Activated CD8-positive, alpha-beta memory T cell treated with anti-CD3 and anti-CD28 coated beads, Interleukin-2, amount 10 ng/mL, durations not matched to agents 7 days and 5 days (primary cell): ENCODE measurements around the gene ASAP2. TPM values are rescaled to one million over a fixed set of nuclear protein-coding genes. Genes with fewer than 3 reads are reported as not detected.

Experiments used
- ATAC-seq: fragments of 150-1000 bp; cut with Tn5 transposase; one replicate; pipeline ENCODE4 v1.10.0; 2021; ENCODE audit warnings: moderate library complexity
- CTCF ChIA-PET: fragments of 350-600 bp; sonication (Branson Sonifier 250); formaldehyde crosslinking; loops from one replicate; lab custom pipeline; 2021; ENCODE audit warnings: antibody characterized with exemption; lab: Charles Lee
- DNase-seq: peaks from one replicate; pipeline ENCODE4 v3.0.0-alpha.2; 2020
- H3K27ac Mint-ChIP-seq: one replicate; pipeline ENCODE4 v1.8.0; 2021; ENCODE audit warnings: mild to moderate bottlenecking, mixed read lengths
- H3K27me3 Mint-ChIP-seq: one replicate; pipeline ENCODE4 v1.8.0; 2021; ENCODE audit warnings: mixed read lengths
- H3K36me3 Mint-ChIP-seq: one replicate; pipeline ENCODE4 v1.8.0; 2021; ENCODE audit warnings: mild to moderate bottlenecking, mixed read lengths
- H3K4me1 Mint-ChIP-seq: one replicate; pipeline ENCODE4 v1.8.0; 2021; ENCODE audit warnings: mixed read lengths
- H3K4me3 Mint-ChIP-seq: one replicate; pipeline ENCODE4 v1.8.0; 2021; ENCODE audit warnings: mild to moderate bottlenecking, moderate library complexity, mixed read lengths
- H3K9me3 Mint-ChIP-seq: one replicate; pipeline ENCODE4 v1.8.0; 2022; ENCODE audit warnings: low read depth, mixed read lengths
- total RNA-seq, 2 experiments: library from RNA; stranded (reverse); gene quantifications; one replicate each; pipeline ENCODE4 v1.2.3, GENCODE V29; 2021

Gene ASAP2
- total RNA-seq, 2 experiments from 2014 or later = 0.33 to 0.44 TPM

DNA sequence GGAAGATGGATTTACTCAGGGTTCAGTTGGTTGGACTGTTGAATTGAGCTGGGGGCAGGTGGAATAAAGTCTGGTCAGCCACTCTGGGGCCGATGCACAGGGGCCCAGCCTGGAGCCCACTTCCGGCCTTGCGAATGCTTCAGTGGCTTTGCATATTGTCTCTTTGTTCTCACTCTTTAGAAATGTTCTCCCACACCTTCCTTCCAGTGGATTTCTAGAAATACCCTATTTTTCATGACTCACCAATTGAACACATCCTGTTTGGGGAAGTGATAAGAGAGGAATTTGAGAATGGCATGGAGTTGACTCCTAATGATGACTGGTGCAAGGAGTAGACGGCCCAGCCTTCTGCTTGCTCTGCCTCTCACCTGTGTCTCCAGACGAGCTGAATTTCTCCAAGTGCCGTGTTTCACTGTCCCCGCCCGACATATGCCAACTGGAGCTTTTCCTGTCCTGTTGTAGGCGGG is 28.1 kb downstream of the ASAP2 start:
- DNase-seq = no peak
- Mint-ChIP-seq H3K4me1 (peaks cover 7% of the 10 kb centered on the region), H3K27me3 (peaks cover 42% of the 10 kb centered on the region), H3K4me3 (no peak overlapping the region), H3K36me3 (no peaks in the 10 kb centered on the region), H3K27ac (no peak overlapping the region), H3K9me3 (no peaks in the 10 kb centered on the region)
- no peak for ATAC-seq
- CTCF ChIA-PET = no interaction called here

DNA sequence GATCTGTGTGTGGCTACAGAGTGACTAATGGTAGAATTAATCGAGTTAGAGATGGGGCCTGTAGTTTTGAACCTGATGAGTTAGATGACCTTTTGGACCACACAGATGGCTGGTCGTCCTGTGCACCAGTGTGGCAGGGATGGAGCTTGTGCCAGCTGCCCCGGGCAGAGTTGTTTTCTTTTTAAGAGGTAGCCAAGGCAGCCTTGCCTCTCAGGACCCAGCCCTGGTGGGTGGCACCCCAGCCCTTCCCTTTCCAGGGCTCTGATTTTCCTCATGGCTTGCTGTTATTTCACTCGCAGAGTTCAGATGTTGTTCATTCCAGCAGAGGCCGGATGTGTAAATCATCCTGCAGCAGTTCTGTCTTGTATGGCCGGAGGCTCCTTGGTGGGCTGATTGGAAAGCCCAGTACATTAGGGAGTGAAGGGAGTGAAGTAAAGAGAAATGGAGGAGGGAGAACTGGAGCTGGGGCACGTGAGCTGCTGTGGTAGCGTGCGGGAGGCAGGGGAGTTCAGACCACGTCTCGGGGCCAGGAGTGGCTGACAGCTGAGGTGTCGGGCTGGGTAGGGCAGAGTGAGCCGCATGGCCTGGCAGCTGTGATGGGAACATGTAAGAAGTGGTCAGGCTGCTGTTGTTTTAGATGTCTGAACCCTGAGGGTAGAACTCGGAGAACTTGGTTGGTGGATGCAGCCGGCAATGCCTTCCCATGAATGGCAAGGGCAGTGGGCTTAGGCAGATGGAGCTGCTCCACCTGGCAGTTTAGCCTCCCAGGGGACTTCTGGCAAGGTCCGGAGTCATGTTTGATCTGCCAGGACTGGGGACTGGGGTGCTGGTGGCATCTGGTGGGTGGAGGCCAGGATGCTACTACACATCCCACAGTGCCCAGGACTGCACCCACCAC is 28.8 kb downstream of the ASAP2 start:
- Mint-ChIP-seq H3K27me3 (peaks cover 39% of the 10 kb centered on the region), H3K9me3 (no peaks in the 10 kb centered on the region), H3K4me1 (peaks cover 7% of the 10 kb centered on the region), H3K4me3 (no peak overlapping the region), H3K27ac (no peak overlapping the region), H3K36me3 (no peaks in the 10 kb centered on the region)
- CTCF ChIA-PET = no interaction called here
- DNase-seq (no peak), ATAC-seq (no peak)

DNA sequence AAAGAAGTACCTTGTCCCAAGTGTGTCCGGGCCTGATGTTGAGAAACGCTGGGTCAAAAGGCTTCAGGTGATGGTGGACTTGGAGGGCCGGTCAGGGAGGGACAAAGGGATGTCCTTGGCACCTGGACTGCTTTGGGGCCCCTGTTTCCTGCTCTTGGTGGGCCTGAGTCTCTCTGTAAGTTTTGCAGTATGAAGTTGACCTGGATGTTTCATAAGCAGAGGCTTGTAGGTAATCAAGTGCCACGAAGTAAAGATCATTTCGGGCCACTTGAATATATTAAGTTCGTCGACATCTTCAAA is 29.4 kb downstream of the ASAP2 start:
- H3K27ac Mint-ChIP-seq = no peak overlapping the region
- H3K4me1 Mint-ChIP-seq = peaks cover 7% of the 10 kb centered on the region
- no peak overlapping the region for H3K4me3 Mint-ChIP-seq
- CTCF ChIA-PET = no interaction called here
- no peaks in the 10 kb centered on the region for H3K36me3 Mint-ChIP-seq
- no peaks in the 10 kb centered on the region for H3K9me3 Mint-ChIP-seq
- peaks cover 38% of the 10 kb centered on the region for H3K27me3 Mint-ChIP-seq
- ATAC-seq = no peak
- no peak for DNase-seq

DNA sequence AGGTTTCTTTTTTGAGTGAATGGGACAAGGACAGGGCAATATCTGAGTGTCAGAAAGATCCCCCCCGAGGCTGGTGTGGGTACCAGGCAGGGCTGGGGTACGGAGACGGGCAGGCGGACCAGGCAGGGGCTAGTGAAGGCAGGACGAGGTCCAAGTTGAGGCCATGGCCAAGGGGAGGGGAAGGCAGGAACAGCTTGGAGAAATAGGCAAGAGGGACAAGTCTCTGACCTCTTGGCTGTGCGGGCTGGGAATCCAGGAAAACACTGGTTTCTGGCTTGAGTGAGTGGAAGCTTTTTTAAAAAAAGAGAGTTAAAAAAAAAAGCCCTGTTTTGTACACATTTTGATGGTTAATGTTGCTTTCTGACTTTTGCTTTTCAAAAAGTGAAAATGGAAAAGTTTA is 30.3 kb downstream of the ASAP2 start:
- Mint-ChIP-seq H3K4me3 (no peak overlapping the region), H3K9me3 (no peaks in the 10 kb centered on the region), H3K36me3 (no peaks in the 10 kb centered on the region), H3K27ac (no peak overlapping the region), H3K27me3 (peaks cover 34% of the 10 kb centered on the region), H3K4me1 (peaks cover 4% of the 10 kb centered on the region)
- DNase-seq = no peak
- ATAC-seq = no peak
- CTCF ChIA-PET = no interaction called here

DNA sequence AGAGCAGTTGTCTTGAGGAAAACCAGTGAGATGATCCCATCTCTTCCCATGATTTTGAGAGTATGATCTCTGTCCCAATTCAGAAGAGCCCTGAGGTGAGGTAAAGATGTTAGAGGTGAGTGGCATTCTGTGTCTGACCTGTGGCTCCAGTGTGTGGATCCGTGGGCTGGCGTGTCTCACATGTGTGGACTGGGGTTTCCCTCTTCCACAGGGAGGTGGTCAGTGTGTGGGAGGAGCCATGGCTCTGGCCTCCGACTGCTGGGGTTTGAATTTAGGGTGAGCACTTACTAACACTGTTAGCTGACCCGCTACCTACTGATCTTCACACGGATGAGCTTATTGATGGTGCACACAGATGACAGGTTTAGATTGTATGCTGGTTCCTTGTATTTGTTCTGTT is 31.2 kb downstream of the ASAP2 start:
- Mint-ChIP-seq H3K27me3 (peaks cover 25% of the 10 kb centered on the region), H3K36me3 (no peaks in the 10 kb centered on the region), H3K4me1 (peaks cover 3% of the 10 kb centered on the region), H3K4me3 (no peak overlapping the region), H3K27ac (no peak overlapping the region), H3K9me3 (no peaks in the 10 kb centered on the region)
- ATAC-seq (no peak), DNase-seq (no peak)
- CTCF ChIA-PET = no interaction called here

DNA sequence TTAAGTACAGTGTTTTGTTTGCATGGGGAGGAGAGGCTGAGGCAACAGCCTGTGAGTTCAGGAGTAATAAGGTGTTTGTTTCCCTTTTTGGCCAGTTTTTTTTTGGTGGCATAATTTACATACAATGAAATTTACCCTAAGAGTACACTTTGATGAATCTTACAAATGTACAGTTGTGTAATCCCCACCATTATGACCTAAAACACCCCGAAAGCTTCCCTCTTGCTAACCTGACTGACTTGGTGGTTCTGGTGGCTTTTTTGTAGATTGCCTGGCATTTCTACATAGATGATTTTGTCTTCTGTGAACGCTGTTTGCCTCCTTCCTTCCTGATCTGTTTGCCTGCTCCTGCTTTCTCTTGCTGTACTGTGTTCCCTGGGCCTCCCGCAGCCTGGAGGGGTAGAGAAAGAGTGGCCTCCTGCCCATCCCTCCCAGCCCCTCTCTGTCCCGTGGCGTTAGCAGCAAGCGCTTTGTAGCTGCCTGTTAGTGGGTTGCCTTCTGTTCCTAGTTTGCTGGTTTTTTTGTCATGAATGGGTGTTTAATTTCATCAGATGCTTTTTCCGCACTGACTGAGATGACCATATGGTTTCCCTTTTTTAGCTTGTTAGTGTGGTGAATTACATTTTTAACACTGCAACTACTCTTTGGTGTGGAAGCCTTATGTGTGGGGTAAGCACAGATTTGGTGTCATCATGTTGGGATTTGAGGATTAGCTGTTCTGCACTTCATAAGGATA is 32.1 kb downstream of the ASAP2 start:
- Mint-ChIP-seq H3K4me3 (no peak overlapping the region), H3K9me3 (no peaks in the 10 kb centered on the region), H3K27ac (no peak overlapping the region), H3K36me3 (no peaks in the 10 kb centered on the region), H3K4me1 (no peaks in the 10 kb centered on the region), H3K27me3 (peaks cover 21% of the 10 kb centered on the region)
- ATAC-seq (no peak), DNase-seq (no peak)
- CTCF ChIA-PET = interaction anchor here (0.6 to 1.4 kb wide), 2 partner anchors 33 to 47 kb away, joined by 3 to 4 read pairs; no protein-coding TSS in a partner anchor

DNA sequence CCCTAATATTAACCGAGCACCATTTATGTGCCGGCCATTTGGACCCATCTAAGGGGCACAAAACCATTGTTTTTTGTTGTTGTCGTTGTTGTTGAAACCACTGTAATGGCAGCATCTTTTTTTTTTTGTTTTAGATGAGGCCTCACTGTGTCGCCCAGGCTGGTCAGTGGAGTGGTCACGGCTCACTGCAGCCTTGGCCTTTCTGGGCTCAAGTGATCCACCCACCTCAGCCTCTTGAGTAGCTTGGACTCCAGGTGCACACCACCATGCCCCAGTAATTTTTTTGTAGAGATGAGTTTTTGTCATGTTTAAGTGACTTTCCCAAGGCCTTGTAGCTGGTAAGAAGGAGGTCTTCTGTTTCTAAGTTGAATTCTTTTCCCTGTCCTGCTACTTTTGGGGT is 33.0 kb downstream of the ASAP2 start:
- Mint-ChIP-seq H3K4me3 (no peak overlapping the region), H3K9me3 (no peaks in the 10 kb centered on the region), H3K36me3 (no peaks in the 10 kb centered on the region), H3K27me3 (peaks cover 15% of the 10 kb centered on the region), H3K27ac (no peak overlapping the region), H3K4me1 (peaks cover 4% of the 10 kb centered on the region)
- no peak for DNase-seq
- ATAC-seq = no peak
- CTCF ChIA-PET = interaction anchor here (0.6 to 1.4 kb wide), 2 partner anchors 34 to 48 kb away, joined by 3 to 4 read pairs; no protein-coding TSS in a partner anchor

DNA sequence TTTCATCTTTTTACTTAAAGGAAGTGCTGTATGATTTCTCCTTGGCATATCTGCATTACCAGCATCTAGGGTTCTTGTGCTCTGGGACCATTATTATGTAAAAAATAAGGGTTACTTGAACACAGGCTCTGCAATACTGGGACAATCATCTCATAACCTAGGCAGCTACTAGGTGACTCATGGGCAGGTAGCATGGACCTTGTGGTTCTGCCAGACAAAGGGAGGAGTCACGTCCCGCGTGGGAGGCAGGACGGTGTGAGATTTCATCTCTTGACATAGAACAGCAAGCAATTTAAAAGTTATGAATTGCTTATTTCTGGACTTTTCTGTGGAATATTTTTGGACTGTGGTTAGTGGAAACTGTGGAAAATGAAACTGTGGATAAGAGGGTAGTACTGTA is 34.1 kb downstream of the ASAP2 start:
- H3K4me3 Mint-ChIP-seq = no peak overlapping the region
- peaks cover 15% of the 10 kb centered on the region for H3K27me3 Mint-ChIP-seq
- ATAC-seq (no peak), DNase-seq (no peak)
- H3K27ac Mint-ChIP-seq = no peak overlapping the region
- H3K36me3 Mint-ChIP-seq = no peaks in the 10 kb centered on the region
- CTCF ChIA-PET = no interaction called here
- H3K4me1 Mint-ChIP-seq = peaks cover 15% of the 10 kb centered on the region
- H3K9me3 Mint-ChIP-seq = no peaks in the 10 kb centered on the region

DNA sequence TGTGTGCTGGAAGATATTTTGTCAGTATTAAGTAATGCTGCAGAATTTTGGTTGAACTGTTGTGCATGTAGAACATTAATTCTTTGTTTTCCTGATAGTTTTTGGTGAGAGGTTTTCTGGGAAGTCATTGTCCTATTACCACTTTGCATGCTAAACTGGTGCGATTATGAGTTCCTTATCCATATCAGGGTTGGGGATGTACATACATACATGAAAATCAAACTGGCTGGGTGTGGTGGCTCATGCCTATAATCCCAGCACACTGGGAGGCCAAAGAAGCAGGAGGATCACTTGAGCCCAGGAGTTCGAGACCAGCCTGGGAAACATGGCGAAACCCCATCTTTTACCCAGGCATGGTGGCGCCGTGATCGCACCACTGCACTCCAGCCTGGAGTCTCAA is 34.6 kb downstream of the ASAP2 start:
- no peak for ATAC-seq
- H3K27ac Mint-ChIP-seq = no peak overlapping the region
- peaks cover 15% of the 10 kb centered on the region for H3K27me3 Mint-ChIP-seq
- CTCF ChIA-PET = no interaction called here
- peaks cover 15% of the 10 kb centered on the region for H3K4me1 Mint-ChIP-seq
- DNase-seq = no peak
- no peaks in the 10 kb centered on the region for H3K36me3 Mint-ChIP-seq
- no peak overlapping the region for H3K4me3 Mint-ChIP-seq
- no peaks in the 10 kb centered on the region for H3K9me3 Mint-ChIP-seq

DNA sequence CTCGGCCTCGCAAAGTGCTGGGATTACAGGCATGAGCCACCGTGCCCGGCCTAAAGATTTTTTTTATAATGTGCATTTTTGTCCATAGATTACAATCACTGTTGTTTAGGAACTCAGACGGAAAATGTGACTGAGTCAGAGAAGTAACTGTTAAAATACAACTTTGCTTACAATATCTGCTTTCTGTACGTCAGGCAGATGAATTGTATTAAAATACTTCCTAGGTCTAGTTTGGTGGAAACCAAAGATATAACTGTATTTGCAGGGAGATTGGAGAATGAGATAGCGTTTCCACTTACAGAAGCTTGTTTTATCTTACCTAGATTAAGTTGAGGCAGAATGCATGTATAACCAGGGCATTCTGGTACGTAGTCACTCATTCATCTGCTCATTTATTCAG is 36.7 kb downstream of the ASAP2 start:
- H3K36me3 Mint-ChIP-seq = no peaks in the 10 kb centered on the region
- H3K4me1 Mint-ChIP-seq = peaks cover 20% of the 10 kb centered on the region
- H3K9me3 Mint-ChIP-seq = no peaks in the 10 kb centered on the region
- CTCF ChIA-PET = no interaction called here
- DNase-seq (no peak), ATAC-seq (no peak)
- no peak overlapping the region for H3K27ac Mint-ChIP-seq
- H3K27me3 Mint-ChIP-seq = peaks cover 16% of the 10 kb centered on the region
- no peak overlapping the region for H3K4me3 Mint-ChIP-seq

DNA sequence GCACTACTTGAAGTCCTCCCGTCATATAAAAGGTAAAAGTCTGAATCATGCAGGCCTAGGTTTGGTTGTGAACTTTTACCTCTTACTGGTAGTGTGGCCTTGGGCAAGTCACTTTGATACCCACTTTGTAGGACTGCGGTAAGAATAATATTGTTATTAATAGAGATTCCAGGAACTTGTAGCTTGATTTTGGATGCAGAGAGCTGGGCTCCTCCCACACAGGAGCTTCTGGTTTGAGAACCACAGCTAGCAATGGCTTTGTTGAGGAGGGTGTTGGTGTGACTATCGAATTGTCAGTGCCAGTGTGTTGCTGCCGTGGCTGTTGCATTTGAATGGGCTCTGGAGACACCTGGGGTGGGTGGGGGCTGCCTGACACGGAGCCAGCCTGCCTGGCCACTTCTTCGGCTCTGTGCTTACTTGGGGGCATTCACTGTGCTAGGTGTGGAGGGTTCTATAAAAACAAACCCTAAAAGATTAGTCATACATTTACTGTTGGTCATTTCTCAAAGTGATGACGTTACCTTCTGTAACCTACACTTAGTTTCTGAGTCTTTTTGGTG is 38.5 kb downstream of the ASAP2 start:
- ATAC-seq (peak; percentile 70), DNase-seq (peak; percentile 53)
- H3K27ac Mint-ChIP-seq = peak overlapping the region; percentile 41
- CTCF ChIA-PET = no interaction called here
- H3K4me3 Mint-ChIP-seq = no peak overlapping the region
- no peaks in the 10 kb centered on the region for H3K9me3 Mint-ChIP-seq
- H3K4me1 Mint-ChIP-seq = peaks cover 20% of the 10 kb centered on the region
- H3K36me3 Mint-ChIP-seq = no peaks in the 10 kb centered on the region
- H3K27me3 Mint-ChIP-seq = peaks cover 17% of the 10 kb centered on the region

DNA sequence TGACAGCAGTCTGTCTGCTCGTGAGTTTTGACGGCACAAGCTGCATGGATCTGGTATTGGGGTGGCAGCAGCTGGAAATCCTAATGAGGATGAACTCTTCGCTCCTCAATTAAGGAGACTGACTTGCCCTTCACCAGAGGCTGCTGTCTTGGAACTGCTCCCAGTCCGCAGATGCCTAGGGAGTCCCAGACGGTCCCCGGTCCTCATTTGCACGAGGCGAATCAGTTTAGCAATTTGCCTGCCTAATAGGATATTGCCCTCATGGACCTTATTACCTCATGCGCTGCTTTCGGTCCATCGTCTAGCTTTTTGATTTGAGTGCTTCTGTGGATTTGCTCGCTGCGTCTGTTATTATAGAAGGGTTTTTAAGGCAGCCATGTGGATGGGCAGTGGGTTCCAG is 40.6 kb downstream of the ASAP2 start:
- DNase-seq = no peak
- H3K27ac Mint-ChIP-seq = no peak overlapping the region
- H3K27me3 Mint-ChIP-seq = peaks cover 13% of the 10 kb centered on the region
- H3K9me3 Mint-ChIP-seq = no peaks in the 10 kb centered on the region
- ATAC-seq = no peak
- CTCF ChIA-PET = no interaction called here
- H3K4me3 Mint-ChIP-seq = no peak overlapping the region
- no peaks in the 10 kb centered on the region for H3K36me3 Mint-ChIP-seq
- peaks cover 20% of the 10 kb centered on the region for H3K4me1 Mint-ChIP-seq

DNA sequence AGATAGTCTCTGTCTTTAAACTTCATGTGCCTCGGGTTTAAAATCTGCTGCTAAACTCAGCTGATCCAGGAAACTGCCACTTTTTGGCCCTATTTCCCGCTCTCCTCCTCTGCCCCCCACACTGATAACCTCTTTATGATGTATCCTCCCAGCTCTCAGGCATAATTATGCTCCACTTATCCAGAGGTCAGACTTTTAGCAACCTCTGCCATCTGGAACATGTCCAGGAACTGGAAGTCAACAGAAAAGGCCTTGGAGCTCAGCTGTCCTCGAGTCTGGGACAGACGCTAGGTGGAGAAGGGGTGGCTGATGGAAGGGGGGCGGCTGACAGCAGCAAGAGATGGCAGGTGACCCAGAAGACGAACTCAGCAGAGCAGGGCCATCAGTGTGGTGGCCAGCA is 41.2 kb downstream of the ASAP2 start:
- Mint-ChIP-seq H3K27ac (no peak overlapping the region), H3K4me1 (peaks cover 20% of the 10 kb centered on the region), H3K9me3 (no peaks in the 10 kb centered on the region), H3K4me3 (no peak overlapping the region), H3K27me3 (peaks cover 13% of the 10 kb centered on the region), H3K36me3 (no peaks in the 10 kb centered on the region)
- no peak for DNase-seq
- no peak for ATAC-seq
- CTCF ChIA-PET = no interaction called here

DNA sequence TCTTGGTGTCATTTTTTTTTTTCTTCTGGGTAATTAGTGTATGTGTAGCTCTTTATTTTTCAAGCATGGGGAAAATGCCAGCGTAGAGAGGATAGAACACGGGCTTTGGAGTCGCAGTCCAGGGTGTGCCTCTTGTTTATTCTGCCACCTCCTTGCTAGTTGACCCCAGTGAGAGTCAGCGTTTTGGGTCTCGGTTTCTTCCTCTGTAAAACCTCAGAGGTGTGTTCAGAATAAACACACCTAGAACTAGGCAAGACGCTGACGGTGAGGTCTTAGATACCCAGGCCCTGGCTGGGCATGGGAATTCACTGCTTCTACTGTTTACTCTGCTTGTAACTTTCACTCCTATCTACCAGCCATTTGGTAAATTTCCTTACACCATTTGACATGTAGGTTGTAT is 41.8 kb downstream of the ASAP2 start:
- H3K9me3 Mint-ChIP-seq = no peaks in the 10 kb centered on the region
- no peak for ATAC-seq
- DNase-seq = no peak
- H3K27me3 Mint-ChIP-seq = peaks cover 14% of the 10 kb centered on the region
- H3K4me1 Mint-ChIP-seq = peaks cover 20% of the 10 kb centered on the region
- H3K4me3 Mint-ChIP-seq = no peak overlapping the region
- CTCF ChIA-PET = no interaction called here
- H3K27ac Mint-ChIP-seq = no peak overlapping the region
- no peaks in the 10 kb centered on the region for H3K36me3 Mint-ChIP-seq
